Measurements from ENCODE around the gene ZNF416.

The ZNF416 gene

DNA sequence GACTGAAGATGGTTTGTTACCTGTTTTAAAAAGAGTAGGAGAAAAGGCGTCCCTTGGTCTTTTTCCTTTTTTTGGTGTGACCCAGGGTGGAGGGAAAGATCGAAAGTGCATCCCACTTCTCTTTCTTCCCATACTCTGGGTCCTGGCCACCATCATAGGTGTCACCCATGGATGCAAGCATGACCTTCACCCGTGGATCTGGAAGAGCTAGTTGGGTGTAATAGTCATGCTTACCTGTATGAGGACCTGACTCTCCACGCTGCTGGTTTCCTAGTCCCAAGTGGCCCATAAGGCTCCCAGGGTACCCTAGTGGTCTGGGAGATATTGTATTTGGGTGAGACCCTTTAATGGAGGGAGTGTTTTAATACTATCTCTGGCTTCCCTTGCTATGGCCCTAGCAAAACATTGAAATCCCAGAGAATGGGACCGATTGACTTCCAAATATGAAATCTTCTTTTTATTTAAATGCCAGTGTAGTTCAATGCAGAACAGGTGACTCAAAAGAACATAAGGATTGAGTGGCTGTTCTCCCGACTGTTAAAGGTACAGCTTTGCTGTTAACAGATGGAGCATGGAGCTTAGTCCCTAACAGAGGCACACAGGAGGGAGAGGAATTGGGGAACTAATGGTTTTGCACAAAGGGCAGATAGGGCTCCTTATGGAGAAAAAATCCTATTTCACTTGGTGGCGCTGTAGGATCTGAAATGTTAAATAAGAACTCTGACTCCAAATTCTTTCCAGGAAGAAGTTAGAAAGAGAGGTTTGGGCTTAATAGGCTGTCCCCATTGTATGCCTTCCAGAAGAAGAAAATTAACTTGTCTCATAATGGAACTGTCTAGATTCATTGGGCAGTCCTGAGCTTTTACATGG, 12.1 kb downstream of the ZNF416 start:
- no peak overlapping the region for H3K4me3 ChIP-seq (ENCODE audit: low read depth, low read length)
- TF ChIP-seq, protein P1, sequence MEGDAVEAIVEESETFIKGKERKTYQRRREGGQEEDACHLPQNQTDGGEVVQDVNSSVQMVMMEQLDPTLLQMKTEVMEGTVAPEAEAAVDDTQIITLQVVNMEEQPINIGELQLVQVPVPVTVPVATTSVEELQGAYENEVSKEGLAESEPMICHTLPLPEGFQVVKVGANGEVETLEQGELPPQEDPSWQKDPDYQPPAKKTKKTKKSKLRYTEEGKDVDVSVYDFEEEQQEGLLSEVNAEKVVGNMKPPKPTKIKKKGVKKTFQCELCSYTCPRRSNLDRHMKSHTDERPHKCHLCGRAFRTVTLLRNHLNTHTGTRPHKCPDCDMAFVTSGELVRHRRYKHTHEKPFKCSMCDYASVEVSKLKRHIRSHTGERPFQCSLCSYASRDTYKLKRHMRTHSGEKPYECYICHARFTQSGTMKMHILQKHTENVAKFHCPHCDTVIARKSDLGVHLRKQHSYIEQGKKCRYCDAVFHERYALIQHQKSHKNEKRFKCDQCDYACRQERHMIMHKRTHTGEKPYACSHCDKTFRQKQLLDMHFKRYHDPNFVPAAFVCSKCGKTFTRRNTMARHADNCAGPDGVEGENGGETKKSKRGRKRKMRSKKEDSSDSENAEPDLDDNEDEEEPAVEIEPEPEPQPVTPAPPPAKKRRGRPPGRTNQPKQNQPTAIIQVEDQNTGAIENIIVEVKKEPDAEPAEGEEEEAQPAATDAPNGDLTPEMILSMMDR (IDR thresholded peaks at IDR 0.05; ENCODE audit: low read depth, low read length): no peak
- TF ChIP-seq MYC (IDR thresholded peaks at IDR 0.05; ENCODE audit: low read depth, low read length) (no peak), POLR2A (IDR thresholded peaks at IDR 0.05; ENCODE audit: extremely low read depth, insufficient read length) (no peak)
- TF ChIP-seq, protein P2, sequence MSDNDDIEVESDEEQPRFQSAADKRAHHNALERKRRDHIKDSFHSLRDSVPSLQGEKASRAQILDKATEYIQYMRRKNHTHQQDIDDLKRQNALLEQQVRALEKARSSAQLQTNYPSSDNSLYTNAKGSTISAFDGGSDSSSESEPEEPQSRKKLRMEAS (IDR thresholded peaks at IDR 0.05; ENCODE audit: low read depth, low read length): no peak
- peak; percentile 36 for DNase-seq (ENCODE audit: low read depth)

DNA sequence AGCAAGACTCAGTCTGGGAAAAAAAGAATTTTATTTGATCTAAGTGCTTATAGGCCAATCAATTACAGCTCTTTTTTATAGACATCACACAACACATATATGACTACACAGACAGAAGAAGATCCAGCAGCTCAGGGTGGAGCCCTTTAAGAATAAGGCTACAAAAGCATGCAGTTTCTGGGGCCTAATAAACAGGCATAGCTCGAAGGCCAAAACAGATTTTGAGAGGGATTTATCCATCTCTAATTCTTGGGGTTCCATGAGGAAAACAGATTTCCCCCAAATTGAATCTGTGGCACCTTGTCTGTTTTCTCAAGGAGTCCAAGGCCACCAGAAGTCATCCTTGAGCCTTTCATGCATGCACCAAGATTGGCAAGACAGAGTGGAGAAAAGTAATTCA, 15.2 kb downstream of the ZNF416 start:
- TF ChIP-seq, protein P1 (IDR thresholded peaks at IDR 0.05; ENCODE audit: low read depth, low read length): no peak
- TF ChIP-seq, protein P2 (IDR thresholded peaks at IDR 0.05; ENCODE audit: low read depth, low read length): no peak
- TF ChIP-seq POLR2A (IDR thresholded peaks at IDR 0.05; ENCODE audit: extremely low read depth, insufficient read length) (no peak), MYC (IDR thresholded peaks at IDR 0.05; ENCODE audit: low read depth, low read length) (no peak)
- no peak for DNase-seq (ENCODE audit: low read depth)
- no peak overlapping the region for H3K4me3 ChIP-seq (ENCODE audit: low read depth, low read length)

DNA sequence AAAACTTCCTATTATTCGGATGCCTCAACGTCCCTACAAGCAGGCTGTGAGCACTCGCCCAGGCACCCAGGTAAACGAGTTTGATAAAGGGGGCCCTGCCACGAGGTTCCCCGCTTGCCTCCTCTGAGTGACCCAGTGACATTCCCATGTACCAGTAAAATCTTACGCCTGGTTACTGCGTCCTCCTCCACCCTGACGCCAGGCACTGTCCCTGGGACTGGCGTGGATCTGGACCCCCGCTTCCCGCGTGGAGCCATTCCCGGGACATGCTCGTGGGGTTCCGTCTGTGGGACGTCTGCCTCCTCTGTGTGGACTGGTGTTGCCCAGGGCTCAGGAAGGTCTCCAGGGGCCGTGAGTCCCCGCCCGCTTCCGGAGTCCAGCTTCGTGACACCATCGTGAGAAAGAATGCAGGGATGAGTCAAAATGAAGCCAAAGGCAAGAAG, 18.6 kb downstream of the ZNF416 start:
- H3K4me3 ChIP-seq (ENCODE audit: low read depth, low read length): peak overlapping the region; percentile 71
- no peak for DNase-seq (ENCODE audit: low read depth)
- TF ChIP-seq POLR2A (IDR thresholded peaks at IDR 0.05; ENCODE audit: extremely low read depth, insufficient read length): no peak
- TF ChIP-seq, protein P2 (IDR thresholded peaks at IDR 0.05; ENCODE audit: low read depth, low read length): no peak
- TF ChIP-seq, protein P1 (IDR thresholded peaks at IDR 0.05; ENCODE audit: low read depth, low read length): no peak
- TF ChIP-seq MYC (IDR thresholded peaks at IDR 0.05; ENCODE audit: low read depth, low read length): no peak

DNA sequence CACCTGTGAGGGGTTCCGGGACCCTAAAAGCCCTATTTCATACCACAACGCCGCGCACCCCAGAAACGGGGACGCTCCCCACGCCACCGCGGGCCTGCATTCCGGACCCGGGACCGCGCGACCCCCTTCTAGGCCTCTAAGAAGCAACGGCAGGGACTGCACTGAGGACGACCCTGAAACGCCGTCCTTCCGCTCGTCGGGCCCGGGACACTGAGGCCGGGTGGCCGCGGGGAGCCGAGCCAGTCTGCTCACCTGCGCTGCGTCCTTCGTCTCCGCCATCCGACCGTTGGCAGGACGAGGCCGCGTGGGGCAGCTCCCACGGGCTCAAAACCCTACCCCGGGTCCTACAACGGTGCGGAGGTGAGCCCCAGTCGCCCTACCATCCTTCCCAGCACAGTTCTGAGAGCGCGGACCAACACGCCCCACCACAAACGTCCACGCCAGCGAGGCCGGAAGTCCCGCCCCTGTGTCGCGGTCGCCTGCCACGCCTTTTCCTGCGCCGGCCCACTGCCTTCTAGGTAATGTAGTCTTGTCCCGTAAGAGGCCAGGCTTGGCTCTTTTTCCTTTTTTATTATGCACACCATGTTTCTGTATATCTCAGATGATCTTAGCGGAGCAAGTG, 19.2 kb downstream of the ZNF416 start, which contains the start of gene ZNF550:
Gene ZNF550 (minus strand): TSS at position 460 of the 622 bp plus-strand sequence. CDS start 181 bp downstream, at position 279.
- DNase-seq (ENCODE audit: low read depth): peak; percentile 85
- peak within 1 kb of the TSS; percentile 71 for H3K4me3 ChIP-seq (ENCODE audit: low read depth, low read length)
- TF ChIP-seq, protein P2 (IDR thresholded peaks at IDR 0.05; ENCODE audit: low read depth, low read length): peak; percentile 62; the same call in 1 of the 2 replicates
- peak; percentile 70 for TF ChIP-seq MYC (IDR thresholded peaks at IDR 0.05; ENCODE audit: low read depth, low read length)
- TF ChIP-seq, protein P1 (IDR thresholded peaks at IDR 0.05; ENCODE audit: low read depth, low read length): no peak
- peak; percentile 77 for TF ChIP-seq POLR2A (IDR thresholded peaks at IDR 0.05; ENCODE audit: extremely low read depth, insufficient read length)

DNA sequence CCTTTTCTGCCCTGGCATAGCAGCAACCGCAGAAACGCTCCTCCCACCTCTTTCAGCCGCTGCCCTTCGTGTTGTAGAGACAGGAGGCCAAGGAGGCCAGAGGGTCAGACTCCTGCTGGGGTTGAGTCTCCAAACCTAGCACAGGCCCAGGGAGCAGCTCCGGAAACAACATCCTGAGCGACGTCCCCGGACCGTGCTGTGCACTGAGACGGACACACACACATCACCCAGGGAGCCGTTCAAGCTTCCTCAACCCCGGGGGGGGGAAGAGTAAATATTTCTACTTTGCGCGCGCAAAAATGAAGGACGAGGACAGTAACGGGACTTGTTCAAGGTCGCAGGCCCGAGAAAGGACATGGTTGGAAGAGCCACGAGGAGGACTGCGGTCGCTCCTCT, 19.7 kb downstream of the ZNF416 start:
- DNase-seq (ENCODE audit: low read depth): peak; percentile 52
- TF ChIP-seq, protein P1 (IDR thresholded peaks at IDR 0.05; ENCODE audit: low read depth, low read length): no peak
- TF ChIP-seq POLR2A (IDR thresholded peaks at IDR 0.05; ENCODE audit: extremely low read depth, insufficient read length) (no peak), MYC (IDR thresholded peaks at IDR 0.05; ENCODE audit: low read depth, low read length) (no peak)
- TF ChIP-seq, protein P2 (IDR thresholded peaks at IDR 0.05; ENCODE audit: low read depth, low read length): no peak
- peak overlapping the region; percentile 71 for H3K4me3 ChIP-seq (ENCODE audit: low read depth, low read length)

Data from NB4 (cell line).